Measurements from ENCODE around the gene HOXB3.
"Not testable (repeated sequence)": the region's sequence is repeated elsewhere in the genome, so short reads cannot be mapped to it uniquely, and the experiment has no call there.

Gene HOXB3

GRCh38 chr17:48545539-48545938, 44.5 kb downstream of the HOXB3 start:
- no peak for DNase-seq (ENCODE audit: low read depth, low spot score)

DNA sequence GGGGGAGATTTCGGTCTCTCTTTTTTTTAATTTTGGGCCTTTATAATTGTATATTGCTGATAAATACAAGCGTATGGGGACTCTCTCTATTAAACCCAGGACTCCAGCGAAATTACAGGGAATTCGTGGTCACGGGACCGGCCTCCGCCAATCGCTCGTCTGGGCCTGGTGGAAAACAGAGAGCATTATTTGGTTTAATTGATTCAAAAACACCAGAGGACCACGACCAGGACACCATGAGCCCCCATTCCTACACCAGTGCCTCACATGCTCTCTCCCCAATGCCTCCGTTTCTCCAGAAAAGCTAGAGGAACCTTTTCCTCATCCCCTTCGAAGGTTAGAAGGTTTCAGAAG, 45.0 kb downstream of the HOXB3 start, which contains the start of gene HOXB2:
Gene HOXB2, minus strand, starts transcription at position 88 of the 354 bp plus-strand sequence. CDS start 198 bp downstream, outside the sequence.
- DNase-seq (ENCODE audit: low read depth, low spot score), result no peak

- no peak for DNase-seq (ENCODE audit: low read depth, low spot score)
These were observed 45.6 kb downstream of the HOXB3 start for GRCh38 chr17:48544349-48545021.

GRCh38 chr17:48543854-48544348, 46.1 kb downstream of the HOXB3 start:
- DNase-seq (ENCODE audit: low read depth, low spot score), result no peak

DNA sequence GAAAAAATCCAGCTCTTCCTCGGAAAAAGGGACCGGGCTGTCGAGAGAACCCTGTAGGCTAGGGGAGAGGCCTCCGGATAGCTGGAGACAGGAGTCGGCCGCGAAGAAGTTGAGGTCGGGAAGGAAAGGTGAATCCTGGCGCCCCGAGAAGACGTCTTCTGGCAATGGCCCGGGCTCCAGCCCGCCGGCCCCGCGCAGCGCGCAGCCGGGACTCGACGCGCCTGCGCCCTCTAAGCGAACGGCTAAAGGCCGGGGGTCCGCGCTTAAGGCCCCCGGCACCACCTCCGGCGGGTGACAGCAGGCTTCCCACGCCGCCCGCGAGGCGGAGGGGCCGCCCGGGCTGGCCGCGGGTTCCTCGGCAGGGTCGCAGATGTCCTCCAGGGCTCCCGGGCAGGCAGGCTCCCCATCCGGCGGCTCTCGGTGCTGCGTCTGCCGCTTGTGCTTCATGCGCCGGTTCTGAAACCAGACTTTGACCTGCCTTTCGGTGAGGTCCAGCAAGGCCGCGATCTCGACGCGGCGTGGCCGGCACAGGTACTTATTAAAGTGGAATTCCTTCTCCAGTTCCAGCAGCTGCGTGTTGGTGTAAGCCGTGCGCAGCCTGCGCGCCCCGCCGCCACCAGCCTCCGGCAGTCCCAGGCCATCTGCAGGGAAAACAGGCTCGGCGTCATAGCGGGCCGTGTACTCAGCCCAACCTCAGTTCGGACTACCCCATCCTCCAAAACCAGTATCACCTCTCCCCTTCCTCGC, 46.8 kb downstream of the HOXB3 start:
- DNase-seq (ENCODE audit: low read depth, low spot score), result no peak

DNA sequence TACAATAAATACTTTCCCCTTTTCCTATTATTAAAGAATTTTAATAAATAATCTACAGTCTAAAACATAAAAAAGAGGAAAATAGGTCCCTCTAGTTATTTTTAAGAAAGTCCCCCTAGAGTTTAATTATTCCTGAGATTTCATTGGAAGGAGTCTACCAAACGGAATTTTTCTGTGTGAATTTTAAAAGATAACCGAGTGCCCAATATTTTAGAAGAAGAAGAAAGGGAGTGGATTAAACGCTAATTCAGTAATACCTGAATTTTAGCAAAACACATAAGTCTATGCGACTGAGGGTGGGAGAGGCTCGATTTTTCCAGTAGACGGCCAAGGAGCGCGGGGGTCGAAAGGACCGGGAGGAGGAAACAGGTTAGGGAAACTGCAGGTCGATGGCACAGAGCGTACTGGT, 47.3 kb downstream of the HOXB3 start:
- no peak for DNase-seq (ENCODE audit: low read depth, low spot score)

- DNase-seq (ENCODE audit: low read depth, low spot score), result no peak
These were observed 47.9 kb downstream of the HOXB3 start for GRCh38 chr17:48542114-48542656.

GRCh38 chr17:48541577-48542113, 48.4 kb downstream of the HOXB3 start:
- DNase-seq (ENCODE audit: low read depth, low spot score), result no peak

DNA sequence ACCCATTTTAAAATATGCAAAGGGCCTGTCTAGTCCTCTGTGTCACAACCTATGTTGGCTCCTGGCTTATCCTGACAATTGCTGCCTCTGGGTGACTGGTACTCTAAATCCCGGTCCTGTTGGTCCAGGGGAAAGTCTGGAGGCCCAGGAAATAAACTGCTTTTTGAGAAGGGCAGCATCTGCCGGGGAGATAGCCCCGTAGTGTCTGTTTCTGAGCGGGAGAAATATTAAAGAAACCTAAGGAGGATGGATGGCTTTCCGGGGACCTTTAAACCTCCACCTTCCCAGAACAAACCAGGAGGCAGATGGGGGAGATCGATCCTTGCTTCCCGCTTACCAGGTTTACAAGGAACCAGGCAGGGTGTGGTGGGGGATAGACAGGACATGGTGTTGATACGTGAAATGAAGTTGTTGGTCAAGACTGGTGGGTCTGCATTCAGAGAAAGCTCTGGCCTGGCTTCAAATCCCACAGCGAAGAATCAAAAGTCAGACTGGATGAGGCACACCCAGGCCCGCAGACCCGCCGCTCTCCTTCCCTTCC, 48.9 kb downstream of the HOXB3 start:
- no peak for DNase-seq (ENCODE audit: low read depth, low spot score)

GRCh38 chr17:48540213-48540612, 49.8 kb downstream of the HOXB3 start:
- no peak for DNase-seq (ENCODE audit: low read depth, low spot score)

GRCh38 chr17:48539177-48539576, 50.9 kb downstream of the HOXB3 start:
- DNase-seq (ENCODE audit: low read depth, low spot score), result no peak

- no peak for DNase-seq (ENCODE audit: low read depth, low spot score)
These were observed 52.7 kb downstream of the HOXB3 start for GRCh38 chr17:48537316-48537715.

DNA sequence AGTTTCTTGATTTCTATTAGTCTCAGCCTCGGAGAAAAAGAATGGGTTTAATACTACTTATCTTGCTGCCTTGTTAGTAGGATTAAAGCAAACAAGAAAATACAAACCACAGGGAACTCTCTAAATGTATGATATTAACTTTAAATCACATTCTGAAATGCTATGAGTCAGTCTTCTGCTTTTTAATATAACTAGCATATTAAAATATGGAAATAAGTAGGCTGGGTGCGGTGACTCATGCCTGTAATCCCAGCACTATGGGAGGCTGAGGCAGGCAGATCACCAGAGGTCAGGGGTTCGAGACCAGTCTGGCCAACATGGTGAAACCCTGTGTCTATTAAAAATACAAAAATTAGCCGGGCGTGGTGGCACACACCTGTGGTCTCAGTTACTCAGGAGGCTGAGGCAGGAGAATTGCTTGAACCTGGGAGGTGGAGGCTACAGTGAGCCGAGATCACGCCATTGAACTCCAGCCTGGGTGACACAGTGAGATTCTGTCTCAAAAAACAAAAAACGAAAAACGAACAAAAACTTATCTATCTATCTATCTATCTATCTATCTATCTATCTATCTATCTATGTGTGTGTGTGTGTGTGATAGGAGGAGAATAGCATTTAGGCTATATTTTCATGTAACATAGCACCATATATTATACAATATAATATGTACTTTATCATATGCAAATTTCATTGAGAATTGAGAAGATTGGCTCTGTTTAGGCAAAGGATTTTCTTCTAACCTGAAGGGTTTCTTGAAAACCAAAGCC, 54.1 kb downstream of the HOXB3 start:
- not testable (repeated sequence) for DNase-seq (ENCODE audit: low read depth, low spot score)

- DNase-seq (ENCODE audit: low read depth, low spot score), result no peak
These were observed 57.8 kb downstream of the HOXB3 start for GRCh38 chr17:48532261-48532660.

DNA sequence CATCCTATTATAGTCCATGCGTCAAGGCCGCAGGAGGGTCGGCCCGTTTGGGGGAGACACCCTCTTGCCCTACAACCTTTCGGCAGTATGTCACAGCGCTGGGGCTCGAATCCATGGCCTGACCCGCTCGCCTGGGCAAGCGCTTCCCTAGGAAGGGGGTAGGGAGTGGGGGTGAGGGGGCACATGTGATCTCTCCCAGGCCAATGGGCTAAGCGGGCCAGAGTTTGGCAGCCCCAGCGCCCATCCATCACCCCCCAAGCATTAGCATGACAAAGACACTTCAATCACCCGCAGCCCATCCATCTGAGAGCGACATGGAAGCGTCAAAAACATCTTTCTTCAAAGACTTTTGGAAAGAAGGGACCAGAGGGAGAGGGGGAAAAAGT, 59.2 kb downstream of the HOXB3 start, which contains the start of gene HOXB1:
Gene HOXB1, minus strand, starts transcription at position 125 of the 386 bp plus-strand sequence. Its CDS starts 107 bp downstream, at position 18.
- no peak for DNase-seq (ENCODE audit: low read depth, low spot score)

DNA sequence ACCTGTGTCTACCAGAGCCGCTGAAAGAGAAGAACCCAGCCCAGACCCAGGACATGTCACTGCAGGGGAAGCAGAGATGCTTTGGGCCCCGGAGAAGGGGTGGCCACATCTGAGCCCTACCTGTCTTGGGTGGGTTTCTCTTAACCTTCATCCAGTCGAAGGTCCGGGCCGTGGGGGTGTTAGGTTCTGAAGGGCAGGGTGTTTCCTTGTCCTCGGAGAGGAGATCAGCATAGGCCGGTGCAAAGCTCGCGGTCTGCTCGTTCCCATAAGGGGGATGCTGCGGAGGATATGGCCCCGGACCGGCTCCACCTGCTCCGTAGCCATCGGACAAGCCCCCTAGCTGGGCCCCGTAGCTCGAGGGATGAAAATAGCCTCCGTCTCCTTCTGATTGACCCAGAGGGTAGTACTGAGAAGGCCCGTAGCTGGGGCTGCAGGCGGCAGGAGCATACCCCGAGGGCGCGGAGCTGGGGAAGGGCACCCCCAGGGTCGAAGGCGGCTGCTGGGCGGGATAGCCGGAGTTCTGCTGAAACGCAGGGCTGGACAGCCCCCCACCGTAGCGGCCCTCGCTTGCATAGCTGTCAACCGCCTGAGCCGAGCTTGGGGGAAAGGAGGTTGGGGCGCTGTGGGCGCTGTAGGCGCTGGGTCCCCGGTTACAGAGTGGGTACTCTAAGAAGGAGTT, 59.7 kb downstream of the HOXB3 start:
- DNase-seq (ENCODE audit: low read depth, low spot score), result no peak

DNA sequence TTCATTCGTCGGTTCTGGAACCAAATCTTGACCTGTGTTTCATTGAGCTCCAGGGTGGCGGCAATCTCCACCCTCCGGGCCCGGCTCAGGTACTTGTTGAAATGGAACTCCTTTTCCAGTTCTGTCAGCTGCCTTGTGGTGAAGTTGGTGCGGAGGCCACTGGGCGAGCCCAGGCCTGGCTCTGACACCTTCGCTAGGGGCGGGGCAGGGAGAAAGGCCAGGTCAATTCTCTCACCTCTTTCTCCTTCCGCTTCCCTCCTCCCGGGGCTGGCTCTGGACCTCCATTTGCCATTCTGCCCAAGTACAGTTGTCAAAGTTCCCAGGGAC, 60.4 kb downstream of the HOXB3 start:
- DNase-seq (ENCODE audit: low read depth, low spot score), result no peak

DNA sequence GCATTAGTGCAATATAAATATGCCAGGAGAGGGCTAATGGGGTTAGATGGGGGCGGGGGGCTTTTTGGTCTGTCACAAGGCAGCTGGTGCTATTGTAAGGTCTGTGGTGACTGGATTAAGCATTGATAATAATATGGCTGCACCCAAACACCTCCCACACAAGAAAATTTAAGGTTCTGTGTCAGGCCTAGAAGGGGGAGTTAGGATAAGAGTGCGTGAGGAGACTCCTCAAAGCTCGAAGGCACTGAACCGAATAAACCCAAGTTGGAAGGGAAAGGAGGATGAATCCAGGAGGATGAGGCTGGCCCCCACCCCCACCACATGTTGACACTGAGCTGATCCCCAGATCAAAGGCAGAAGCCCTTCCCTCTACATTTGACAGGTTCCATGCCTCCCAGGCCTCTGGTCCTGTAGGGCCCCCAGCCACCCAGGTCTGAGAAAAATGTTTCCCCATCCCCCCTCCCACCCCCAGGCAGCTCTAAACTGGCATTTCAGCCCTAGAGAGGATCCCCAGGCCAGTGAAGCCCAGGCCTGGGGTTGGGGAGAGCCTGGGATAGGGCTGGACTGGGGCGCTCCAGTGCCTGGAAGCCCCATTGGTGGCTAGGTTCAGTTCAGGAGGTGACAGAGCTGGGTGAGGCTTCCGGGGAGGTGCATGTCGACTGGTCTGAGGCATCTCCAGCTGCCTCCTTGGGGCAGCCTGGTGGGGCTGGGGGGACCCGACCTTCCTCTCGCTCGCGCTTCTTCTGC, 60.9 kb downstream of the HOXB3 start:
- DNase-seq (ENCODE audit: low read depth, low spot score), result no peak

DNA sequence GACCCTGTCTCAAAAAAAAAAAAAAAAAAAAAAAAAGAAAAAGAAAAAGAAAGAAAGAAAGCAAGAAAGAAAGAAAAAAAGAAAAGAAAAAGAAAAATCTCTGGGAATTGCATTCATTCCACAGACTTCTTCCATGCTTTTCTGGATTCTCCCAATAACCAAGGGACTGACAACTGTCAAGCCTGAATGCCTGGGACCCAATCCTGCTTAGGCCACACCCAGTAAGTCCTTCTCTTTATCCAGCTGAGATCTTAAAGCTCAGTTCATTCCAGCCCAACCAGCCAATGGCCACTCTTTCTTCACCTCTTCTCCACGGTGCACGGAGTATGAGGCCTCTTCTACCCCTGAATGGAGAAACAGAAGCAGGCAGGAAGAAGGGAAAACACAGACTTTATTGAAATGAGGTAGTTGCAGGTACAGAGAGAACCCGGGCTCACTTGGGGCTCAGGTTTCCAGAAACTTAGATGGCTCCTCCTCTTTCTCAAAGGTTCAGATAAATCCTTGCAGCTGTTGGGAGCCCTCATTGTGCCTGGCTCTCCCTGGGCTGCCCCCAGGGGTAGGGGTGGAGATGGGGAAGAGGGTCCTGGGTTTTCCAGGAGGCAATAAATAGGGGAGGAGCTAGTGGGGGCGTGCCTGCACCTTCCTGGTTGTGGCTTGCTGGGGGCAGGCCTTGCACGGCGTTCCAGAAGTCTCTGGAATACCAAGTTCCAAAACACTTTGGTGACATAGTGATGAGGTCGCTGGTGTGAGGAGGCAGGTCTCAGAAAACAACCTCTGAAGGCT, 61.7 kb downstream of the HOXB3 start:
- no peak for DNase-seq (ENCODE audit: low read depth, low spot score)

Data from iPS DF 19.7 (cell line).